DND-41 (cell line): ENCODE results near the gene DDX47.

Experiments
- CTCF ChIP-seq: IDR thresholded peaks from 2 replicates; pipeline ENCODE4 v1.5.1; 2012; ENCODE audit warnings: borderline replicate concordance, low read length, moderate library complexity, mild to moderate bottlenecking; ENCODE audit not compliant: poor library complexity, severe bottlenecking; ENCODE audit errors: extremely low read depth
- EZH2 ChIP-seq: IDR thresholded peaks from 3 replicates; pipeline ENCODE4 v1.6.1; 2012; ENCODE audit warnings: borderline replicate concordance, low read depth, mild to moderate bottlenecking, moderate library complexity, low read length, inconsistent platforms; ENCODE audit not compliant: severe bottlenecking

GRCh38 chr12:12786351-12786705, 26.8 kb upstream of the DDX47 start:
- no peak for TF ChIP-seq CTCF
- TF ChIP-seq EZH2, result no peak
